Measurements from ENCODE around the gene ARHGAP5. TPM values are rescaled to one million over a fixed set of nuclear protein-coding genes. Genes with fewer than 3 reads are reported as not detected.

Gene ARHGAP5
- total and polyA plus RNA-seq, 2 experiments from 2014 or later: 22.1 to 72.6 TPM

GRCh38 chr14:32197919-32198318, 120.8 kb downstream of the ARHGAP5 start:
- Histone ChIP-seq H3K36me3 (ENCODE audit: insufficient read depth) (no peaks in the 10 kb centered on the region), H3K4me3 (no peak overlapping the region), H4K20me1 (replicated peaks; ENCODE audit: insufficient read depth) (no peaks in the 10 kb centered on the region), H3K4me2 (no peak overlapping the region), H3F3A (replicated peaks; ENCODE audit: low read depth) (no peaks in the 10 kb centered on the region), H3K79me2 (replicated peaks; ENCODE audit: insufficient read depth) (no peaks in the 10 kb centered on the region), H3K27me3 (ENCODE audit: insufficient read depth) (peaks cover 7% of the 10 kb centered on the region; the same call in 1 of the 2 replicates), H3K4me1 (ENCODE audit: insufficient read depth) (no peaks in the 10 kb centered on the region), H3K9me2 (ENCODE audit: insufficient read depth) (no peaks in the 10 kb centered on the region), H2AFZ (no peak overlapping the region), H3K27ac (ENCODE audit: low read depth) (no peak overlapping the region)
- Mint-ChIP-seq H3K4me3 (no peak overlapping the region), H3K27me3 (ENCODE audit: insufficient read depth, low read depth, poor library complexity) (peaks cover 10% of the 10 kb centered on the region), H3K36me3 (ENCODE audit: low read depth) (no peaks in the 10 kb centered on the region), H3K9me3 (no peaks in the 10 kb centered on the region), H3K4me1 (peaks cover 3% of the 10 kb centered on the region; the same call in 2 of the 3 replicates), H3K27ac (no peak overlapping the region)
- no peak for TF ChIP-seq STAT1 (IDR thresholded peaks at IDR 0.05; ENCODE audit: unreplicated experiment)
- no peak for TF ChIP-seq NANOG (IDR thresholded peaks at IDR 0.05; ENCODE audit: borderline replicate concordance)
- no peak for TF ChIP-seq CTCF (conservative IDR thresholded peaks at IDR 0.05; ENCODE audit: low read depth in 2 of 2)
- TF ChIP-seq CREB1 (CRISPR knock-in tag; IDR thresholded peaks at IDR 0.05; ENCODE audit: low read depth): no peak
- TF ChIP-seq EZH2phosphoT487 (IDR thresholded peaks at IDR 0.05; ENCODE audit: unreplicated experiment): no peak
- TF ChIP-seq JUNB (IDR thresholded peaks at IDR 0.05; ENCODE audit: unreplicated experiment): no peak
- no peak for TF ChIP-seq ETS1 (IDR thresholded peaks at IDR 0.05)
- DNase-seq (ENCODE audit: low spot score): no peak
- ATAC-seq: no peak

- H3K4me3 Mint-ChIP-seq: peak overlapping the region; percentile 90
- no peak overlapping the region; the same call in 1 of the 2 replicates for H3K27ac Mint-ChIP-seq
- ATAC-seq (no peak), DNase-seq (ENCODE audit: low spot score) (no peak)
- Histone ChIP-seq H3F3A (replicated peaks; ENCODE audit: low read depth) (no peaks in the 10 kb centered on the region), H3K4me2 (peak overlapping the region; percentile 89), H3K27ac (ENCODE audit: low read depth) (no peak overlapping the region), H3K79me2 (replicated peaks; ENCODE audit: insufficient read depth) (no peaks in the 10 kb centered on the region), H2AFZ (peak overlapping the region; percentile 80), H3K4me1 (ENCODE audit: insufficient read depth) (no peaks in the 10 kb centered on the region), H4K20me1 (replicated peaks; ENCODE audit: insufficient read depth) (no peaks in the 10 kb centered on the region), H3K36me3 (ENCODE audit: insufficient read depth) (no peaks in the 10 kb centered on the region), H3K4me3 (peak overlapping the region; percentile 67), H3K9me2 (ENCODE audit: insufficient read depth) (no peaks in the 10 kb centered on the region), H3K27me3 (ENCODE audit: insufficient read depth) (peaks cover 7% of the 10 kb centered on the region; the same call in 1 of the 2 replicates)
- H3K9me3 Mint-ChIP-seq: no peaks in the 10 kb centered on the region
- no peaks in the 10 kb centered on the region for H3K36me3 Mint-ChIP-seq (ENCODE audit: low read depth)
- H3K4me1 Mint-ChIP-seq: peaks cover 8% of the 10 kb centered on the region
- H3K27me3 Mint-ChIP-seq (ENCODE audit: insufficient read depth, low read depth, poor library complexity): peaks cover 15% of the 10 kb centered on the region
- TF ChIP-seq CTCF (conservative IDR thresholded peaks at IDR 0.05; ENCODE audit: low read depth in 2 of 2) (no peak), CREB1 (CRISPR knock-in tag; IDR thresholded peaks at IDR 0.05; ENCODE audit: low read depth) (no peak), ZNF331 (CRISPR knock-in tag; IDR thresholded peaks at IDR 0.05; ENCODE audit: low read depth) (no peak), ZNF114 (CRISPR knock-in tag; IDR thresholded peaks at IDR 0.05) (no peak), EZH2 (IDR thresholded peaks at IDR 0.05; ENCODE audit: low read depth, unreplicated experiment) (no peak)
Measured at GRCh38 chr14:32200368-32201192, 123.5 kb downstream of the ARHGAP5 start.
